NCI-H69 (cell line): ENCODE results near the gene TMPRSS3.

Experiments used
- DNase-seq: peaks from one replicate; lab custom pipeline; 2025; lab: John Stamatoyannopoulos, UW

Gene TMPRSS3

DNA sequence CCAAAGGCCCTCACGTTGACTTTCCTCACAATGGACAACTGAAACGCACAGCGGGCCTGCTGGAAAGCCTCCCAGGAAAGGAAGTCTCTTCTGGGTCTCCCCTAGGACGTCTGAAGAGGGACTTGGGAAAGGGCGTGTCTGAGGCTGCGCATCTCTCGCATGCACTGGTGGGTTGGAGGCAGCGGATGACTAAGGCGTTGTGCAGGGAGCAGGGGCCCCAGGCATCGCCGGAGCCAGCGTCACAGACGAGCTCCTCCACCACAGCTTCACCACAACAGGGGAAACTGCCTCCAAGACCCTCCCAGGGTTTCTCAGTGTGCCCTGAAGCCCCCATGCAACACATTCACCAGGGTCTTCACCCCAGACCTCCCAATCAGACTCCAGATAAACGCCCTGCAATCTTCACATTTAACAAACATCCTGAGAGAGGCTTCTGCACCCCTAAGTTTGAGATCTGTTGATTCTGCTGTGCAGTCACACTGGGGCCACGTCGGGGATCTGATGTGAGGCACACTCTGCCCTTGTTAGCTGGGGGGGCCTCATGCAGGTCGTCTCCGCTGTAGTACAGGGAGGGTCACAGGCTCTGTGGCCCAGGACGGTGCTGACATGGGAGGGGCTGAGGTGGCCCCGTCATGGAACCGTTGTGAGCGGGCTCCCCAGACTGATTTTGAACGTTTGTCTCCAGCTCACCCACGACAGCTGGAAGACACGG lies 22.5 kb downstream of the TMPRSS3 start:
- no peak for DNase-seq

DNA sequence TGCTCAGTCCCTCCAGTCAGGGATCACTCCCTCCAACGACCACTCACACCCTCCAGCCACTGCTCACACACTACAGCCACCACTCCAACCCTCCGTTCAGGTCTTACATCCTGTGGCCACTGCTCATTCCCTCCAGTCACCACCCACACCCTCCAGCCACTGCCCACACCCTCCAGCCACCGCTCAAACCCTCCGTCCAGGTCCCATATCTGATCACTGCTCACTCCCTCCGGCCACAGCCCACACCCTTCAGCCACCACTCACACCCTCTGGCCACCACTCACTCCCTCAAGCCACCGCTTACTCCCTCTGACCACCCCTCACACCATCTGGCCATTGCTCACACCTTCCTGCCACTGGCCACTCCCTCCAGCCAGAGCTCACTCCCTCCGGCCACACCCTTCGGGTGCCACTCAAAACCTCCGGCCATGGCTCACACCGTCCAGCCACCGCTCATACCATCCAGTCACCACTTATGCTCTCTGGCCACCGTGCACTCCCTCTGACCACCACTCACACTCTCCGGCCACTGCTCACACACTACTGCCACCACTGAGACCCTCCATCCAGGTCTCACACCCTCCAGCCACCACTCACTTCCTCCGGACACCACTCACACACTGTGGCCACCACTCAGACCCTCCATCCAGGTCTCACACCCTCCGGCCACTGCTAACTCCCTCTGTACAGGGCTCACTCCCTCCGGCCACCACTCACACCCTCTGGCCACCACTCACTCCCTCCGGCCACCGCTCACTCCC lies 24.8 kb downstream of the TMPRSS3 start:
- no peak for DNase-seq

DNA sequence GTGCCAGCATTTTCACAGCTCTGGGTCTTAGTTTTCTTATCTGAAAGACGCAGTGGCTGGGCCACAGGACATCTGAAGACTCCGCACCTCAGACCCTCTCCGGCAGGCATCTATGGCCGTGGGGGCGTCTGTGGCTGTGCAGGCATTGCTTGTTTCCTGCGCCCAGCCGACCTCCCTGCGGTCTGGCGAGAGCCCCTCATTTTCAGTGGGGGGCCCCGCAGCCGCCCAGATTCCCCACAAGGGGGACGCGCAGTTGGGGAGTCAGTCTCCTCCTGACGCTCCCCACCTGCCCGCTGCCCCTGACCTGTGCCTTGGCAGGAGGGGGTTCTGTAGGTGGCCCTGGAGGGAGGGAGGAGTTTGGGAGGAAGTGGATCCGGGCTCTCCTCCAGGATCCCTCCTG lies 26.0 kb downstream of the TMPRSS3 start:
- no peak for DNase-seq

DNA sequence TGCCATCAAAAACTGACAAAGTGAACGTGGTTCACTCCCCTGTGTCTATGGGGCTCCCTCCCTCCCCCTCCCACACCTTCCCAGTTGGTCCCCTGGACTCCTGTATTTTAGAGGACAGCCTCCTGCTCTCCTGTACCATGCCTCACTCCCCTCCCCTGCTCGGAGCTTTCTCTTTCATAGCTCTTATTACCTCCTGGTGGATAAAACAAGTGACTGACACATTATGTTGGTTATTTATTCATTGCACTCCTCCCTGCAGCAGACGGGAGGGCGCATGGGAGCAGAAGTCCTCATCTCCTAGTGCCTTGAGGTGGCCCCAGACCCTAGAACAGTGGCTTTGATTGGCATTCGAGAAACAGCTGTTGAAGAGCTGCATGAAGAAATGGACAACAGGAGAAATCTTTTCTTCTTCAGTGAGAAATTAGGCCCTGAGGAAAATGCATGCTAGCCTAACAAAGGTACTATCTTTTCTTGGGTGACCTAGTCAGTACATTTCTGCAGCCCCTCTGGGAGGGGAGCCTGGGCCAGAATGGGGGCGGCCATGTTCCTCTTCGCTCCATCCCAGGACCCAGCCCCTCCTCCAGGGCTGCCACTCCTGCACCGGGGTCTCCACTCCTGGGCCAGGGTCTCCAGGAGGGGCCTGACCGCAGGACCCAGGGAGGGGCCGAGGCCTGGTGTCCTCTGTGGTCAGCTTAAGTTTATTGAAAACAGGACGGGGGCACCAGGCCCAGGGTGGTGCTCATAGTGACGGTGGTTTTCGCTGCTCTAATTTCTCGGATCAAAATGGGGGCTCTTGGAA lies 28.3 kb downstream of the TMPRSS3 start:
- peak; percentile 35 for DNase-seq

DNA sequence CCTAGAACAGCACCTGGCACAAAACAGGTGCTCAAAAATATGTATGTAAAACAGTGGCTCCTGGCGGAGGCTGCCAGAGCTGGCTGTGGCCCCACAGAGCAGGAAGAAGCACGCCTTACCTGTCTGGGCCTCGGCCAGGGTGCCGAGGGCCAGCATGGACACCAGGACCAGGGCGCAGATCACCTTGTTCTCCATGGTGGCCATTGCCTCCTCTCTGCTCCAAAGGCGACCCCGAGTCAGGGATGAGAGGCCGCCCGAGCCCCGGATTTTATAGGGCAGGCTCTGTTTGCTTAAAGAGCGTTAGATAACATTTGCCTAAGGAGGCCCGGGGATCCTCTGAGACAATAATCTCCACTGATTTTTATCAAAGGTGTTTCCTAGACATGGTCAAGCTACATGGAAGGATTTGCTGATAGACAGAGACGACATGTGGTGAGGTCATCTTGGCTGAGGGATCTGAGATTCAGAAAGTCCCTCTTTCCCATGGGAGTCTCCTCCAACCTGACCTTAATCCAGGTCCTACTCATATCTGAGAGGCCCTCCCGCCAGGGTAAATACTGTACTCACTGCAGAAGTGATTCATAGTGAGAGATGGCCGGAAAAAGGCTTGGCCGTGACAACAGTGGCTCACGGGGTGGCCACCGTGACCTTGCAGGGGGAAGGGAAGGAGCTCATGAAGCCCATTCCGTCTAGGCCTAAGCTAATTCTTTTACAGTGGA lies 29.4 kb downstream of the TMPRSS3 start, which contains the start of gene TFF1:
Gene TFF1 (minus strand): TSS at position 244 of the 719 bp plus-strand sequence. CDS start 40 bp downstream, at position 204.
- no peak for DNase-seq

DNA sequence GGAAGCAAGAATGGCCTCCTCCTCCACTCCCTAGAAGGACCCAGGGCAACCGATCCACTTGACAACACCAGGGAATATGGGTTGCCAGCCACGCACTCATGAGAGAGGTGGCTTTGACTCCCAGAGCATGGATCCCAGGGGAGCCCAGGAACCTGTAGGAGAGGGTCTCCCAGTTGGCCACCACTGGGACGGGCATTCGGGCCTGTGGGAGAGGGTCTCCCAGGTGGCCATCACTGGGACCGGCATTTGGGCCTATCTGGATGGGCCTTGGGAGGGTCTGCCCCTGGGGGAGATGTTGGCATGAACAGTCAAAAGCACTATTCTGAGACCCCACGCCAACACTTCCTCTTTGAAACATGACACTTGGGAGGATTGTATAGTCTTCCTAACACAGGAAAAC lies 30.1 kb downstream of the TMPRSS3 start:
- no peak for DNase-seq

DNA sequence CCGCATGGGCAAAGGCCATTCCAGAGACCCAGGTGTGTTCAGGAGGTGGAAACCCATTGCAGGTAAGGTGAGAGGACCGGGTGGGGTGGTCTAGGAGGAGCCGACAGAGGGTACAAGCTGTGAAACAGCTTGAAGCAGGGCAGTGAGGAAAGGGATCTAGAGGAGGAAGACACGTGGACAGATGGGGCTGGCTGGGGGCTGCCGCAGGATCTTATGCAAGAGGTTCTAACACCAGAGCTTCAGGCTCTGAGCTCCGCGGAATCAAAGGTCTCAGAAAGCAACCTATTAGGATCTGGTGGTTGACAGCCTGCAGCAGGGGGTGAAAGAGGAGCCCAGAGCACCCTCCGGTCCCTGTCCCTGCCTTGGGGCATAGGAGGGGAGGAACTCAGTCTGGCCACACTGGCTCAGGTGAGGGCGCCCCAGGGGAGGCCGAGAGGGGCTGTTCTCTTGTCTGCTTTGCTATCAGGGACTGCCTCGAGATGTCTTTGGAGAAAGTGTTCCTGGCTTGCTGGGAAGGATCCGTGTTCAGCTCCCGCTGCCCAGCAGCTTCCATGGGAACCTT lies 31.5 kb downstream of the TMPRSS3 start:
- DNase-seq = no peak

DNA sequence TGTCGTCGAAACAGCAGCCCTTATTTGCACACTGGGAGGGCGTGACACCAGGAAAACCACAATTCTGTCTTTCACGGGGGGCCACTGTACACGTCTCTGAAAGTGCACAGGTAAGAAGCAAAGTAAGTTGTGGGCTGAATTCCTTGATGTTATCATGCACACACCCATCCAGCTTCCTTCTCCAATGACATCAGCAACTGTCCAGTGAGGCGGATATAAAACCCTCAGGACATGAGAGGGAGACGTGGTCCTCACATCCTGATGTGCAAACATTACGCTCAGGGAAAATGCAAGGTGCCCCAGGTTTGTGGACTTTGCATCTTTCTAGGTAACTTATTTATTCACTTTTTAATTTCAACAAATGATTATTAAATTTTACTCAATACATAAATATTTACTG lies 32.5 kb downstream of the TMPRSS3 start:
- no peak for DNase-seq

DNA sequence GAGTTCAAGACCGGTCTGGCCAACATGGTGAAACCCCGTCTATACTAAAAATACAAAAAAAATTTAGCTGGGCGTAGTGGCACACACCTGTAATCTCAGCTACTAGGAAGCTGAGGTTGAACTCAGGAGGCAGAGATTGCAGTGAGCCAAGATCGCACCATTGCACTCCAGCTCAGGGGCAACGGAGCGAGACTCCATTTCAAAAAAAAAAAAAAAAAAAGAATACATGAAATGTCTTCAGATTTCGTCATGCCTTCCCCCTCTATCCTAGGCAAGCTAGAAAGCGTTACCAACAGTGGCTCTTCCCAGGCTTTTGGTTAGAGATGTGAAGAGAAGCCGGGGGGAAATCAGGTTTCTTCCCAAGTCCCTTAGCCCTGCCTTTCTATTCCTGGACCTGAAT lies 33.2 kb downstream of the TMPRSS3 start:
- no peak for DNase-seq

DNA sequence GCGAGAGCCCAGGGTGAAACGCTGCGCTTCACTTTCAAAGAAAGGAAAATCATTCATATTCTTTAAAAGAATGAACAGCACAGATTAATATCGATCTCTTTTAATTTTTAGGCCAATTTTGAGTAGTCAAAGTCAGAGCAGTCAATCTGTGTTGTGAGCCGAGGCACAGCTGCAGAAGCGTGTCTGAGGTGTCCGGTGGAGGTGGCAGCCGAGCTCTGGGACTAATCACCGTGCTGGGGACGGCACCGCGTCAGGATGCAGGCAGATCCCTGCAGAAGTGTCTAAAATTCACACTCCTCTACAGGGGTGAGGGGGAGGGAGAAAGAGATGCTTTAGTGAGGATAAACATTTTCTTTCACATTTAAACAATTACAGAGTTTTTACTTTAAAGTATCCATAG lies 33.7 kb downstream of the TMPRSS3 start:
- no peak for DNase-seq

DNA sequence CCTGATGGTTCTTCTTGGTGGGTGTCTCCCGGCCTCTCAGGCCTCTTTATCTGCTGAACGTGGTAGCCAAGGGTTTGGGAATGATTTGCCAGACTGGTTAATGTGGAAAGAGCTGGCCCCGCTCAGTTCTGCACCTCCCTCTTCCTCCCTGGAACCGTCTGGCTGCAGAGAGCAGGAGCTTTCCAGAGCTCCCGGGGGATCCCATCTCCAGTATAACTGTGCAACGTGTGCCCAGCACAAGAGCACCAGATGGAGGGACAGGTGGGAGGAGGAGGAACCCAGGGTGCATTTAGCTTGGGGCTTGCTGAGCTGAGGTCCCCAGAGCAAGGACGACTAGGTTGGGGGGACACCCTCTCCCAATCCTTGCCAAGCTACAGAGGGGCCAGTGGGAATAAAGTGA lies 34.6 kb downstream of the TMPRSS3 start:
- peak; percentile 77 for DNase-seq

DNA sequence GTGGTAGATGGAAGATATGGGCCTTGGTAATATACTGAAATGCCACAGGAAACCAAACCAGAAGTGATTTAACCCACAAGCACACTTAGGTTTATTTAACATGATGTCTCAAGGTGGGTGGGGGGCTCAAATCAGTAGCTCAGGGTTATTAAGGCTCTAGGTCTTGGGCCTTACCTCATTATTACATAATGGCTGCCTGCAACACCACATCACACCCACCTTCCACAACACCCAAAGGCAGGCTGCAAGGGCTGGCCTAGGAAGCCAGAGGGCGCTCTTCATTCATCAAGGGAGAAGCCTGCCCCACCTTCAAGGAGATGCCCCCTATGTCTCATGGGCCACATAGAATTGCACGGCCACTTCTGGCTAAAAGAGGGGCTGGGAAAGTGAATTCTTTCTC lies 35.5 kb downstream of the TMPRSS3 start:
- DNase-seq = peak; percentile 28

DNA sequence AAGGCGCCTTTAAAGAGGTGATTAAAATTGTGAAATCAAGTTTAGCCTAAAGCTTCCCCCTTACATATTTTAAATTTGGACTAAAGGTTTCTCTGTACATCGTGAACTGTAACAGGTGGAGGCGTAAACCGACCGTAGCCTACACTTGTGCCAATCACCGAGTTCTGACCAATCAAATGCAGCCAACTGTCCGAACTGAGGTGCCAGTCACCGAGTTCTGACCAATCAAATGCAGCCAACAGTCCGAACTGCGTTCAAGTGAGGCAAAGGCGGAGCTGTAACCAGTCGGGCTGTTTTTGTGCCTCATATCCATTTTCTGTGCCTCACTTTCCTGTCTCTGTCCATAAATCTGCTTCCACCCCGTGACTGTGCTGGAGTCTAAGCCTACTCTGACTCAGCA lies 36.9 kb downstream of the TMPRSS3 start:
- no peak for DNase-seq

DNA sequence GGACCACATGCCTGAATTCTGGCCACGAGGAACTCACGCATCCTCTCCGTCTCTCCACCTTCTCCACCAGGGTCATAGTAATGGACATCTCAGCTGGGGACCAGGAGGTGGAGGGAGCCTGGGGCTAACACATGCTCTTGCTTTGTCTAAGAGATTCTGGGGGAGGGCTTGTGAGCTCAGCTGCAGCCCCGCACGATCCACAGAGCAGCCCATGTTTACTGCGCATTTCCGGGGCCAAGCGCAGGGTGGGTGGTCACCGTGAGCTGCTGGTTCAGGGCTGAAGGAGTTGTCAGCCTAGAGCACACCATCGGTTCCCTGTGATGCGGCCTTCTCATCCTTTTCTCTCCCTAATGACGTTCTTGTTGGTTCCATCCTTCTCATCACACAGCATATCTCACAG lies 37.6 kb downstream of the TMPRSS3 start:
- no peak for DNase-seq

DNA sequence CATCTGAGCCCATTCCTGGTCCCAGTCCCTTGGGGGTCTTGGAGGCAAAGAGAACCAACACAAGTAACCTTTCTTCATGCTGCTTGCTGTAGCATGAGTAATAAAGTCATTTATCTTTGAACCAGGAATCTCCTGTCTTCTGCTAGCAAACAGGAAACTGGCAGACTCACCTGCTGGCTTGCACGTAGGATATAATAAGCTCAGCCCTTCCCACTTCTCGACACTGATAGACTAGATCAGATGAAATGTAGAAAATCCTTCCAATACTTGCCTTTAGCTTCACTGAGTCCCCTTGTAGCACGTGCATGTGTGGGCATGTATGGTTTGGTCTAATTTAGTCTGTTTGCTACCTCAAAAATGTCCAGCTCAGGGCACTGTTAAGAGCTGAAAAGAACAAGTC lies 38.5 kb downstream of the TMPRSS3 start:
- no peak for DNase-seq

DNA sequence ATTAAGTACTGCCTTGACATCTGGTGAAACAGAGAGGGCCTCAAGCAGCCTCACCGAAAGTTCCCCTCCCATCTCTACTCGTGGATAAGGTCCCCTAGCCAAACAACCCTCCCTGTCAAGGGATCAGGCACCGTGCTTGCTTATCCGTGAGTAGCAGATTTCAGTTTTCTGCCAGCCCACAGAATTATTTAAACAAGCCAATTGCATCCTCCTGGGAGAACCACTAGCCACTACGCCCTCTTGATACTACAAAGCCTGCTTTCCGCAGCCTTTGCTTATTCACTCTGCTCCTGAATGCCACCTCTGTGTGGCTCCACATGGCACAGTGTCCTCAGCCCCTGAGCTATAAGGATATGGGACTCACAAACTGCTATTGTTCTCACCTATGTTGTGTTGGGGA lies 39.2 kb downstream of the TMPRSS3 start:
- DNase-seq = no peak

DNA sequence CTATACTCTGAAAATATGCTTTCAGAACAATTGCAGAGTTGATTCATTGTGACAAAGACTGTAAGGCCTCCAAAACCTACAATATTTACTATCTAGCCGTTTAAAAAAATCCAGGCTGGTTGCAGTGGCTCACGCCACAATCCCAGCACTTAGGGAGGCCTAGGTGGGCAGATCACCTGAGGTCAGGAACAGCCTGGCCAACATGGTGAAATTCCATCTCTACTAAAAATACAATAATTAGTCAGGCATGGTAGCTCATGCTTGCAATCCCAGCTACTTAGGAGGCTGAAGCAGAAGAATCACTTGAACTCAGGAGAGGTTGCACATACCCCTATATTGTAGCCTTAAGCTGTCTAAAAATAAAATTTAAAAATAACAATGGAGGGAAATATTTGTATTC lies 39.8 kb downstream of the TMPRSS3 start:
- DNase-seq = no peak

DNA sequence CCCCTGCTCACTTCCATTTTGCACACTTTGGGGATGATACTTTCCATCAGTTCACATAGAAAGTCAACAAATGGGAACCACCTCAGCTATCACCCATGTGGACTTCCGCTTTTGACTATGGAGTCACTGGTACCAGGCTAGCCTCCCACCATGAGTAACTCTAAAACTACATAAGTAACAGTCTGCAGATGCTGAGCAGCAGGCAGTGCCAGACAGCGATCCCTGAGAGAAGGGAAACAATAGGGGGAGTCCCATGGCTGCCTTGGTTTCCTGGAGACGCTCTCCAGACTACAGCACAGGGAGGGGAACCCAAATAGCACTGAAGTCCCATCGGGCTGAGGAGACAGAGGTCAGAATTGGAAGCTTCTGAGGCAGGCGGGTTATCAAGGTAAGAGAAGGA lies 42.2 kb downstream of the TMPRSS3 start:
- DNase-seq = no peak

DNA sequence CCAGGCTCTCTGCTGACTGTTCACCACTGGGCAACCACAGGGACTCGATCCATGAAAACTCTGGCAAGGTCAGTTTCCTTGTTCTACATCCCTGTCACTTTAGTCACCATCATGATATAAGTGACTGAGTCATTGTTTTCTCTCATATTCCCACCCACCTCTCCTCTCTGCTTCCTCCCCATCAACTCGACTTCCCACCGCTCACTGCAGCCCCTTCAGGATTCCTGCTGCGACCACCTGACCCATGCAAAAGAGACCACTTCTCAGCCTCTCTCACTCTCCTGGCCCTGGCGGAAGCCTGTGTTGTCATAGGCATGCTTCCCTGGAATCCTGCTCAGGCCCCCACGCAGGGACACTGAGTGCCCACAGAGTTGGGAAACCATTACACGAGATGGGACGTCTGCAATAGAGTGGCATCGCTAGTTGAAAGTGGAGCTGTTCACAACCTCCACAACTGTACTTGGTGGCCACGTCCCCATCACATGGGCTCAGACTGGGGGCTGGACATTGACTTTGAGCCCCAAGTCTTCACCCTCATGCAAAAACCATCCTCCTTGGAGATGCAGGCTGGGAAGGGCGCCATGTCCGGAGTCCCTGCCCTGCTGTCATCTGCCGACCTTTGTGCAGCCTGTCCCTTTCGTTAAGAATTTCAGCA lies 43.3 kb downstream of the TMPRSS3 start:
- no peak for DNase-seq

DNA sequence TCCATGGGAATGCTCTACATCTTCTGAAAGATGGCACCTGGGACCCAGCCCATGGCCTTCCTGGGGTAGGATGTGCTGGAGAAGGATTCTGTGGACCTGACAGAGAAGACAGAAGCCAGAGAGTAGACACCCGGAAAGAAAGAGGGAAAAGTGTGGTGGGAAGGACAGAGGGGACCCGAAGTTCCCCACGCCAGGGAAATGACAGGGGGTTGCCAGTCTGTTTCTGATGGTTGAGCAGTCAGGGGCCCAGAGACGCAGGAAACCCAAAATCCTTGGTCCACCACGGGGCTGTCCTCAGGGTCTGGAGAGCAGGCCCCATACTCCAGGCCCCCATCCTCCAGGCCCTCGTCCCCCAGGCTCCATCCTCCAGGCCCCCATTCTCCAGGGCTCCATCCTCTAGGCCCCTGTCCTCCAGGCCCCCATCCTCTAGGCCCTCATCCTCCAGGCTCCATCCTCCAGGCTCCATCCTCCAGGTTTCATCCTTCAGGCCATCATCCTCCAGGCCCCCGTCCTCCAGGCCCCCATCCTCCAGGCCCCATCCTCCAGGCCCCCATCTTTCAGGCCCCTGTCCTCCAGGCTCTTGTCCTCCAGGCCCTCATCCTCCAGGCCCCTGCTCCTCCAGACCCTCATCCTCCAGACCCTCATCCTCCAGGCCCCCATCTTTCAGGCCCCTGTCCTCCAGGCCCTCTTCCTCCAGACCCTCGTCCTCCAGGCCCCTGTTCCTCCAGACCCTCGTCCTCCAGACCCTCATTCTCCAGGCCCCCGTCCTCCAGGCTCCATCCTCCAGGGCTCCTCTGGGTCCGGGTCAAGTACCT lies 44.0 kb downstream of the TMPRSS3 start:
- no peak for DNase-seq
